ENCODE measurements around the gene DAP. TPM values are rescaled to one million over a fixed set of nuclear protein-coding genes. Genes with fewer than 3 reads are reported as not detected.
A peak's percentile ranks its signal among the peaks of the same experiment; 100 is the strongest.

Gene DAP
- total and polyA plus RNA-seq, 4 donors, result 49.9 to 131 (median 70.3) TPM

- Histone ChIP-seq H3K9me3 (ENCODE audit: control insufficient read depth in 4 of 4, insufficient read depth in 3 of 4, low read length in 3 of 4) (peaks cover 0 to 10% (median 0%) of the 10 kb centered on the region in 4 donors), H3K36me3 (ENCODE audit: control insufficient read depth in 4 of 4, insufficient read depth in 4 of 4, low read length in 4 of 4) (peaks cover 0 to 12% (median 9%) of the 10 kb centered on the region in 4 donors), H3K27me3 (ENCODE audit: control insufficient read depth in 3 of 3, insufficient read depth in 3 of 3, low read length in 2 of 3) (no peaks in the 10 kb centered on the region), H3K4me3 (no peak overlapping the region), H3K27ac (ENCODE audit: low read depth in 1 of 2, low read length in 1 of 2) (no peak overlapping the region), H3K9ac (ENCODE audit: insufficient read depth in 1 of 2, low read length in 2 of 2) (no peak overlapping the region), H3K4me1 (ENCODE audit: control insufficient read depth in 5 of 5, insufficient read depth in 5 of 5, low read length in 5 of 5) (peaks cover 0 to 10% (median 0%) of the 10 kb centered on the region in 5 donors)
- 86 to 92% methylated on average over 11 of the region's 11 CpGs for WGBS, 2 donors
- TF ChIP-seq CTCF (IDR thresholded peaks at IDR 0.05; ENCODE audit: control extremely low read depth, extremely low read depth), result no peak
- DNase-seq, result no peak
- no peak for ATAC-seq (ENCODE audit: insufficient read depth, low FRiP score)
Measured at GRCh38 chr5:10674096-10674495, 86.9 kb downstream of the DAP start.

GRCh38 chr5:10673407-10673806 lies 87.6 kb downstream of the DAP start:
- no peak for TF ChIP-seq CTCF (IDR thresholded peaks at IDR 0.05; ENCODE audit: control extremely low read depth, extremely low read depth)
- ATAC-seq (ENCODE audit: insufficient read depth, low FRiP score) (no peak), DNase-seq (no peak)
- peaks cover 0 to 11% (median 7%) of the 10 kb centered on the region in 4 donors for H3K36me3 ChIP-seq (ENCODE audit: control insufficient read depth in 4 of 4, insufficient read depth in 4 of 4, low read length in 4 of 4)
- H3K4me3 ChIP-seq, result no peak overlapping the region
- peaks cover 0 to 10% (median 0%) of the 10 kb centered on the region in 5 donors for H3K4me1 ChIP-seq (ENCODE audit: control insufficient read depth in 5 of 5, insufficient read depth in 5 of 5, low read length in 5 of 5)
- H3K9me3 ChIP-seq (ENCODE audit: control insufficient read depth in 4 of 4, insufficient read depth in 3 of 4, low read length in 3 of 4), result peaks cover 0 to 10% (median 0%) of the 10 kb centered on the region in 4 donors
- WGBS, 2 donors, result 77 to 88% methylated on average over 9 of the region's 9 CpGs
- no peak overlapping the region for H3K27ac ChIP-seq (ENCODE audit: low read depth in 1 of 2, low read length in 1 of 2)
- H3K27me3 ChIP-seq (ENCODE audit: control insufficient read depth in 3 of 3, insufficient read depth in 3 of 3, low read length in 2 of 3), result no peaks in the 10 kb centered on the region
- H3K9ac ChIP-seq (ENCODE audit: insufficient read depth in 1 of 2, low read length in 2 of 2), result no peak overlapping the region

- no peak overlapping the region for H3K27ac ChIP-seq (ENCODE audit: low read depth in 1 of 2, low read length in 1 of 2)
- no peaks in the 10 kb centered on the region for H3K27me3 ChIP-seq (ENCODE audit: control insufficient read depth in 3 of 3, insufficient read depth in 3 of 3, low read length in 2 of 3)
- 87 to 89% methylated on average over 8 of the region's 8 CpGs for WGBS, 2 donors
- no peak overlapping the region for H3K4me3 ChIP-seq
- H3K9me3 ChIP-seq (ENCODE audit: control insufficient read depth in 4 of 4, insufficient read depth in 3 of 4, low read length in 3 of 4), result peaks cover 0 to 8% (median 0%) of the 10 kb centered on the region in 4 donors
- peaks cover 0 to 10% (median 0%) of the 10 kb centered on the region in 5 donors for H3K4me1 ChIP-seq (ENCODE audit: control insufficient read depth in 5 of 5, insufficient read depth in 5 of 5, low read length in 5 of 5)
- ATAC-seq (ENCODE audit: insufficient read depth, low FRiP score) (no peak), DNase-seq (peak in 2 of 3 donors; percentile 18)
- peaks cover 0 to 11% (median 6%) of the 10 kb centered on the region in 4 donors for H3K36me3 ChIP-seq (ENCODE audit: control insufficient read depth in 4 of 4, insufficient read depth in 4 of 4, low read length in 4 of 4)
- no peak overlapping the region for H3K9ac ChIP-seq (ENCODE audit: insufficient read depth in 1 of 2, low read length in 2 of 2)
- no peak for TF ChIP-seq CTCF (IDR thresholded peaks at IDR 0.05; ENCODE audit: control extremely low read depth, extremely low read depth)
Measured at GRCh38 chr5:10673017-10673389, 88.0 kb downstream of the DAP start.
